Vagina (tissue), 2 donors: Measurements from ENCODE around the gene RBM8A.

Source experiments
- POLR2A ChIP-seq, 2 donors: fragments of 450-650 bp; IDR thresholded peaks; one replicate each; pipeline ENCODE4 v1.6.1; 2017; ENCODE audit warnings: antibody characterized with exemption in 2 of 2, mild to moderate bottlenecking in 2 of 2, moderate library complexity in 2 of 2
- POLR2AphosphoS5 ChIP-seq, 2 donors: sonication (generic); formaldehyde crosslinking; IDR thresholded peaks; one replicate each; pipeline ENCODE4 v1.9.0; 2017; ENCODE audit warnings: antibody characterized with exemption in 2 of 2, mild to moderate bottlenecking in 2 of 2, low read depth in 1 of 2; ENCODE audit not compliant: insufficient read depth in 1 of 2
- TF ChIP-seq, protein P1 (sequence below), 3 experiments: fragments of 450-650 bp in 2 of 3; fragments of 200-600 bp in 1 of 3; sonication (generic) in 1 of 3; IDR thresholded peaks; one replicate each; pipeline ENCODE4 v1.5.1; 2017 to 2019; ENCODE audit warnings: antibody characterized with exemption in 3 of 3, mild to moderate bottlenecking in 2 of 3, moderate library complexity in 2 of 3

DNA sequence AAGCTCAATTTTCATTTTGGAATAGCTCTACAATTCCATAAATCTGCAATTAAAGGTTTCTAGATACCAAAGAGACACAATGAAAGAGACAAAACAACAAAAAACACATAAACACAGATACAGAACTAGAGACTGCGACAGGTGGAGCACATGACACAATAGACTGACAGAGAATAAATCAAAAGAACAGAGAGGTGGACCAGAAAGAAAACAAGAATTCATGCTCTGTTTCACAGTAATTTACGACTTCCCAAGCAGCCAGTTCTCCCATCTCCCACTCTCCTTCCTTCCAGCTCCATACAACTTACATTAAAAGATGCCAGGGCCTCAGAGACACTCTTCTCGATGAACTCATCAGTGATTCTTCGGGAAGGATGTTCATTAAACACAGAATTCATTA, 15.1 kb upstream of the RBM8A start:
- TF ChIP-seq, protein P1, sequence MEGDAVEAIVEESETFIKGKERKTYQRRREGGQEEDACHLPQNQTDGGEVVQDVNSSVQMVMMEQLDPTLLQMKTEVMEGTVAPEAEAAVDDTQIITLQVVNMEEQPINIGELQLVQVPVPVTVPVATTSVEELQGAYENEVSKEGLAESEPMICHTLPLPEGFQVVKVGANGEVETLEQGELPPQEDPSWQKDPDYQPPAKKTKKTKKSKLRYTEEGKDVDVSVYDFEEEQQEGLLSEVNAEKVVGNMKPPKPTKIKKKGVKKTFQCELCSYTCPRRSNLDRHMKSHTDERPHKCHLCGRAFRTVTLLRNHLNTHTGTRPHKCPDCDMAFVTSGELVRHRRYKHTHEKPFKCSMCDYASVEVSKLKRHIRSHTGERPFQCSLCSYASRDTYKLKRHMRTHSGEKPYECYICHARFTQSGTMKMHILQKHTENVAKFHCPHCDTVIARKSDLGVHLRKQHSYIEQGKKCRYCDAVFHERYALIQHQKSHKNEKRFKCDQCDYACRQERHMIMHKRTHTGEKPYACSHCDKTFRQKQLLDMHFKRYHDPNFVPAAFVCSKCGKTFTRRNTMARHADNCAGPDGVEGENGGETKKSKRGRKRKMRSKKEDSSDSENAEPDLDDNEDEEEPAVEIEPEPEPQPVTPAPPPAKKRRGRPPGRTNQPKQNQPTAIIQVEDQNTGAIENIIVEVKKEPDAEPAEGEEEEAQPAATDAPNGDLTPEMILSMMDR (IDR thresholded peaks at IDR 0.05) = no peak
- TF ChIP-seq POLR2A (IDR thresholded peaks at IDR 0.05) (no peak), POLR2AphosphoS5 (IDR thresholded peaks at IDR 0.05; ENCODE audit: insufficient read depth in 1 of 2, low read depth in 1 of 2) (no peak)
